NAMALWA (cell line): Measurements from ENCODE around the gene DMWD.
"Not testable (repeated sequence)": the region's sequence is repeated elsewhere in the genome, so short reads cannot be mapped to it uniquely, and the experiment has no call there.

ENCODE experiments used
- DNase-seq: peaks from one replicate; pipeline ENCODE4 v3.0.0-alpha.2; 2015; ENCODE audit warnings: low spot score

DMWD gene

DNA sequence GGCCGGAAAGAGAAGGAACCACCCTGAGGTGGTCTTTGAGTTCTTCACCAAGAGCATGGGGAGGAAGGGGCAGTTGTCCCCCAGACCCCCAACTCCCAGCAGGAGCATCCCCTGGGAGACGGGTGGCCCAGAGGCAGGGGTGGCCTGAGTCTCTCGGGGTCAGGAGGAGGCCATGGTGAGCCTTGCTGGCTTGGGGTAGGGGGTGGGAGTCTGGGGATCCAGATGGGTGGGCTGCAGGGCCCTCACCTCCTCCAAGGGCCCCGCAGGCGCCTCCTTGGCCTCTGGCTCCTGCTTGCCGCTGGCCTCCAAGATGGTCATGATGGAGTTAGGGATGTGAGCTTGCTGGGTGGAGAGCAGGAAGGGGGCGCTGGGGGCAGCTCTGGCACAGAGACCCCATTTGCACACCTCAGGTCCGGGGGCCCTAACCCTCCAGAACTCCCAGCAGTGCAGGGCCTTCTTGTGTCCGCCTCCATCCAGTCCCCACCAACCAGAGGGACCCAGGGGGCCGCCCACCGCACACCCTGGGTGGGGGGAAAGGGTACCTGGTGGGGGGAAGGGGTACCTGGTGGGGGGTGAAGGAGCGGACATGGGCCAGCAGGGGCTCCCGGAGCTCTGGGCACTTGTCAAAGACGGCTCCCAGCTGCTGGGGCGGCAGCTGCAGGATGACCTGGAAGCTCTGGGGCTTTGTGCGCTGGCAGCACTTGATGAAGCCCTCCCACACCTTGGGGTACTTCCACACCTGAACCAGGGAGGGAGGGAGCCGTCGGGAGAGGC, 23.8 kb upstream of the DMWD start:
- no peak for DNase-seq

GRCh38 chr19:45815481-45816216, 23.0 kb upstream of the DMWD start:
- no peak for DNase-seq

- no peak for DNase-seq
Observed at GRCh38 chr19:45814851-45815480, 22.3 kb upstream of the DMWD start, which contains the start of gene RSPH6A. Gene RSPH6A (minus strand): TSS chr19:45815308. CDS start chr19:45815176, 132 bp downstream.

- DNase-seq = no peak
Observed at GRCh38 chr19:45814166-45814780, 21.6 kb upstream of the DMWD start.

GRCh38 chr19:45812297-45812696, 19.7 kb upstream of the DMWD start:
- no peak for DNase-seq

- peak; percentile 68 for DNase-seq
Observed at GRCh38 chr19:45809643-45810159, 17.1 kb upstream of the DMWD start.

DNA sequence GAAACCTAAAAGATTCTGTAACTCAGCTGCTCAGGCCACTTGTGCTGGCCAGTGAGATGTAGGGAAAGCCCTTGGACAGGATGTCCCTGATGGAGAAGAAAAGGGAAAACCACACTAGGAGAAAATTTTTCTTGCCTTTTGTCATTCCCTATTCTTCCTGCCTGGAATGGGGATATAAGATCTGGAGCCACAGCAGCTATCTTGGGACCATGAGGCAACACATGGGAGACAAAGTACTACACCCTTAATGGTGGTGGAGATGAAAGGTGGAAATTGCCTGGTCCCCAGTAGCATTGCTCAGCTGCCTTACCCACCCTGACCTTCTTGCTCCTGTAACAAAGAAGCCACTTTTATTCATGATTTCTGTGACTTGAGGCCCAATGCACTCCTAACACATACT, 13.1 kb upstream of the DMWD start:
- DNase-seq = no peak

DNA sequence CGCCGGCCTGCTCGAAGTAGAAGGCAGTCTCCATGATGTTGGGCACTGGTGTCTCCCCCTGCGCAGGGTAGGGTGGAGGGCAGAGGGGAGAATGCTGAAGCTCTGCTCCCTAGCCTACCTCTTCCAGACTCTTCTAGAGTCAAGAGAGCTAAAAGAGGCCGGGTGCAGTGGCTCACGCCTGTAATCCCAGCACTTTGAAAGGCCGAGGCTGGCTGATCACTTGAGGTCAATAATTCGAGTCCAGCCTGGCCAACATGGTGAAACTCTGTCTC, 12.2 kb upstream of the DMWD start:
- DNase-seq = no peak

- no peak for DNase-seq
Observed at GRCh38 chr19:45804140-45804958, 11.7 kb upstream of the DMWD start.

- no peak for DNase-seq
Observed at GRCh38 chr19:45801603-45802175, 9.0 kb upstream of the DMWD start.

GRCh38 chr19:45800070-45800553, 7.5 kb upstream of the DMWD start:
- peak; percentile 43 for DNase-seq

GRCh38 chr19:45799541-45799940, 6.9 kb upstream of the DMWD start:
- not testable (repeated sequence) for DNase-seq

DNA sequence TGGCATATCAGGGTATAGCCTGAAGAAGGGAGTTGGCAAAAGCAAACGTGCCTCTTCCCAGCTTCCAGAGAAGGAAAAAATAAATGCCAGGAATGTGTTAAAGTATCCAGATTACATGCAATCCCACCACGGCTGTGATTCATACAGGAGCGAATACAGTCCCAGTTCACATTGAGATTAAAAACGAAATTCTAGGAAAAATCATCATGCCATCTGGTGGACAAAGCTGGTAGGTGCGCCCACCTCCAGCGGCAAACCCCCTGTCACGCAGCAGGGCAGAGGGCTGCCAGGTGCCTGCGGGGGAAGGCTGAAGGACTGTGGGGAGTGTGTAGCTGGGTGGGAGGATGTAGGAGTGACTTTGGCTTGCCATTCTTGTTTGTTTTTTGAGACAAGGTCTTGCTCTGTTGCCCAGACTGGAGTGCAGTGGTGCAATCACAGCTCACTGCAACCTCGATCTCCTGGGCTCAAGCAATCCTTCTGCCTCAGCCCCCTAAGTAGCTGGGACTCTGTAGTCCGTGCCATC, 6.4 kb upstream of the DMWD start:
- DNase-seq = peak; percentile 91

DNA sequence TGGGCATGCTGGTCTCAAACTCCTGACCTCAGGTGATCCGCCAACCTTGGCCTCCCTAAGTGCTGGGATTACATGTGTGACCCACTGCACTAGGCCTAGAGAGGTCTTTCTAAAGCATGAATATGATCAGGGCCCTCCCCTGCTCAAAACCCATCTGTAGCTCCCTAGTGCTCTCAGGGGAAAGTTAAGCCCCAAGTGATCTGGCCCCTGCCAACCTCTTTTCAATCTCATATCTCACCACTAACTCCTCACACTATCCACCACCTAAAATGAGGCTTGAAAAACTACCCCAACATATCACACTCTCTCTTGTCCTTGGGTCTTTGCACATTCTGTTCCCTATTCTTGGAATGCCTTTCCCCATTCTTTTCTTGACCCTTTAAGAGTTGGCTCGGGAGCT, 2.0 kb upstream of the DMWD start:
- no peak for DNase-seq

- DNase-seq = no peak
Observed at GRCh38 chr19:45793876-45794275, 1.2 kb upstream of the DMWD start.

DNA sequence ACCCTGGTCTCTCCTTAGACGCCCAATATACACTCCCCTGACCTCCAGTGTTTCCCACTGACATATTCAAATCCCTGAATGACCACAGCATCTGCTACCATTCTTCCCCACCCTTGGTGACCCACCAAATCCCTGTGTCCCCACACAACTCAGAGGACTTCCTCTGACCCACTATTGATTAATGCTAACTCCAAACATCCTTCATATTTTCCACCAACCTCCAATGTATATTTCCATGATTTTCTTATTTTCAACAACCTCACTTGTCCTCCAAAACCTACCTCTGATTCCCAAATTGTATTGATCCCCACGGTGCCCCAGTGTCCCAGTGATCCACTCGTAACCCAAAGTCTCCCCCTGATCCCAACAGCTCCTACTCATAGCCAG, 526 bp upstream of the DMWD start:
- DNase-seq = peak; percentile 17

DNA sequence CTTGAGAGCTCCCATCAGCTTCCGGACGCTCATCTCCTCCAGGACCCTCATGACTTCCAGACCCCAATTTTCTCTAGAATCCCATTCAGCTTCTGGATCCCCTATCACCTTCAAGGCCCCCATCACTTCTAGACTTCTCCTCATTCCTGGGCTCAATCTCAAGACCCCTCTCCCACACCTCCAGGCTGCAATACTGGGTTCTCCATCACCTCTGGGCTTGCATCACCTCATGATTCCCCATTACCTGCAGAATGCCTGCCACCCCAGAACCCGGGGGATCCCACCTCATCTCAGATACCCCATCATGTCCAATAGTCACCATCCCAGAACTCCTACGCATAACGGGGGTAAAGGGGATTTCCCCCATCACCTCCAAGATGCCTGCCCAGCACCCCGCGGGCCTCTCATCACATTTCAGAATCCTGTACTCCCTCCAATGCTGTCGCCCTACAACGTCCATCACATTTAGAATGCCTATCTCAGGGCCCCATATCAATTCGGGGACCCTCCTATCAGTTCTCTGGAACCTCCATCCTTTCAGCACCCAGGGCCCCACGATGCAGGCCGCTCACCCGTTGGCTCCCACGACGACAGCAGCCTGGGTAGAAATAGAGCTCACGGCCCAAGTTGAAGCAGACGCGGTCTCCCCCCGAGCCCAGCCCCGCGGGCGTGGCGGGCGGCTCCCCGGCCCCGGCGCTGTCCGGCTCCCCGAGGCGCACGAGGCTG, 738 bp downstream of the DMWD start:
- peak; percentile 36 for DNase-seq

DNA sequence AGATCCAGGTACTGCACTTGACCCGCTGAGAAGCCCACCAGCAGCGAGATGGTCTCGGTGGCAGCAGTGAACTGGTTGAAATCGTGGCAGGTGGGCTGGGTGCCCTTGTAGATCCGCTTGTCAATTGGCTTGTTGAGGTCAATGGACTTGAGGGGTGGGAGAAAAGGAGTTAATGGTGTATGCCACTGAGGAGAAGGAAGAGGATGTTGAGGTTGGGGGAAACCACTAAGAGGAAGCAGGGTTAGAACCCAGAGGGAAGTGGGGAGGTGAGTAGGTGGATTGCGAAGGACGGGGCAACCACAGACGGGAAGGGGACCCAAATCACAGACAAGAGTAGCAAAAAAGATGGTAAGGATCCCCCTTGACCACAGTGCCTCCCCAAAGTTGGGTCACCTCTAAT, 1.7 kb downstream of the DMWD start:
- no peak for DNase-seq

GRCh38 chr19:45789035-45789786, 3.4 kb downstream of the DMWD start:
- DNase-seq = no peak

GRCh38 chr19:45786533-45786894, 6.1 kb downstream of the DMWD start:
- no peak for DNase-seq
